Mesenteric fat pad (tissue), 1 donor: ENCODE results near the gene UBE2G2. TPM values are rescaled to one million over a fixed set of nuclear protein-coding genes. Genes with fewer than 3 reads are reported as not detected.

ENCODE experiments used
- DNase-seq: peaks from one replicate; pipeline ENCODE4 v3.0.0-alpha.2; 2020; ENCODE audit warnings: low spot score
- total RNA-seq: library from RNA; stranded (reverse); fragmentation: NEBNext Ultra II Directional; extraction: Animal tissue kit (Norgen Biotek cat#: 25700); gene quantifications from one replicate; pipeline ENCODE4 v1.2.1, GENCODE V29; 2021
- donor health status: DM: yes; HTN: yes; CAD: no.

UBE2G2 gene
- total RNA-seq, 1 donor from 2014 or later, result 123 TPM

GRCh38 chr21:44732263-44732662 is 69.4 kb downstream of the UBE2G2 start:
- peak; percentile 59 for DNase-seq

DNA sequence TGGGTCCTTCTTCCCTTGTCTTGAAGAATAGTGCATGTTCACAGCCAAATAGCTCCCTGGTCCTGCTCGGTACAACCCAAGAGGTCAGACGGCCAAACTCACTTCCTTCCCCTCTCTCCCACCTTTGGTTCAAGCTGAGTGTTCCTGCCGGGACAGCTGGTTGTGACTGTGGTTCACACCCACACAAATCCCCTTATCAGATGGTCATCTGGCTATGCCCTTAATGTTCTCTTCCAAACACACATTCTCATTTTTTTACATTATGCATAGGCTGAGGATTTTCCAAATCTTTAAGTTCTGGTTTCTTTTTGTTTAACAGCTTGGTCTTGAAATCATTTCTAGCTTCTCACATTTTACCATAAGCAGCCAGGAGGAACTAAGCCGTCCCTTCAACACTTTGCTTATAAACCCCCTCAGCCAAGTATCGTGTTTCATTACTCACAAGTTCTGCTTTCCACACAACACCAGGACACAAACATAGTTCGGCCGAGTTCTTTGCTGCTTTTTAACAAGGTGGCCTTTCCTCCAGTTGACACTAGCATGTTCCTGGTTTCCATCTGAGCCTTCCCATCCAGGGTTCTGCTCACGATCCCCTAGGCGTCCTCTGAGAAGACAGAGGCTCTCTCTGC is 70.6 kb downstream of the UBE2G2 start:
- no peak for DNase-seq

- no peak for DNase-seq
These were observed 71.6 kb downstream of the UBE2G2 start for GRCh38 chr21:44730028-44730395.

DNA sequence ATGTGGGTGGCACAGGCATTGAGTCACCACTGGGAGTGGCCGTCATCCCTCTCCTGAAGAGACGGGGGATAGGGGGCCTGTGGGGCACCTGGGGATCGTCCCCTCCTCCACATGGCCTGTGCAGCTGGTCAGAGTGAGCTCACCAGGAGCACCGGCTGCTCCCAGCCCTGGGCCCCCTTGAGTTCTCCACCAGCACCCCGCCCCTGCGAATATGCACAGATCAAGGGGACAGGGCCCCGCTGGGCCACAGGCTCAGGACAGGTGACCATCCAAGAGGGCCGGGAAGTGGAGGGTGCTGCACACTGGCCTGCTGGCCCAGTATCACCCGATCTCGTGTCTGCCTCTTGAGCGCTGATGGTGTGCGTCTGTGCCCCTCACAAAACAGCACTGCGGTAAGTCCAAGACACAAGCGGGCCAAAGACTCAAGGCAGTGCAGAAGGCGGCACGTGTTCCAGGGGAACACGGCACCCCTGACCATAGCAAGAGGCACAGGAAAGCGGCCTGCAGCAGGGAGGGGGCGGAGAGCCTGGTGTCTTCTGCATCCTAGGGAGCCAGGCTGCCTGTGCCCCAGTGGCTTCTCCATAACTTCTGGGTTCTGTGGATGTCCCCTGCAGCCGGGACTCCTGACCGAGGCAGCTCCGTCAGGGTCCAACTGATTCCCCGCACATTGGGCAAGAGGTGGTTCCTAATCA is 72.1 kb downstream of the UBE2G2 start:
- DNase-seq, result peak; percentile 86

DNA sequence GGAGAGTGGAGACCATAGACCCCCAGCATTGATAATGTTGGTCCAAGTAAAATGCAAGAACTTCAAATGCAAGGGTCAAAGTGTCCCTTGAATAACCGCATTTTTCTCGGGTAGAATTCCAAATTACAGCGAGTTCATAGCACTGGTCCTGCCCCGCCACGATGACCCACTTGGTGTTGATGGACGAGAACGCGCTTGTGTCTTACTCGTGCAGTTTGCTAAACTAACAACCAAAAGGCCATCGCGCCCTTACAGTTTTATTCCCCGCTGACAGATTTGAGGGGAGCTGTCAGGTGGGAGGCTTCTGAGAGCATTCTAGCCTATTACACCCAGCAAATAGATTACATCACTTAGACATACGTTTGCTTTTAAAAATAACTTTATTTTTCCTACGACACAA is 72.9 kb downstream of the UBE2G2 start:
- peak; percentile 59 for DNase-seq

- peak; percentile 68 for DNase-seq
These were observed 73.9 kb downstream of the UBE2G2 start for GRCh38 chr21:44727757-44728156.

DNA sequence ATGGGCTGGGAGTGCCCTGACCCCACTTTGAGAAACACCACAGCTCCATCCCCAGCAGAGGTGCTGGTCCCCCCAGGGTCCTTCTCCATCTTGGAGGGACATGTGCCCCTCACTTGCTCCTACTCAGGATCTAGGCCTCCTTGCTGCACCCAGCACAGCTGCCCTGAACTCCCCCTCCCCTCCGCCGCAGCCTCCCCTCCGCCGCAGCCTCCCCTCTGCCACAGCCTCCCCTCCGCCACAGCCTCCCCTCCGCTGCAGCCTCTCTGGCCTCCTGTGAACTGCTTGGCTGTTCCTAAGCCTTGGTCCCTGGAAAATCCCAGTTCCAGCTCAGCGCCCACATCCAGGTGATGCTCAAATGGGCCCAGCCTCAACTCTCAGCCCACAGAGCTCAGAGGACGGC is 74.3 kb downstream of the UBE2G2 start:
- no peak for DNase-seq

GRCh38 chr21:44726826-44727225 is 74.8 kb downstream of the UBE2G2 start:
- peak; percentile 73 for DNase-seq

DNA sequence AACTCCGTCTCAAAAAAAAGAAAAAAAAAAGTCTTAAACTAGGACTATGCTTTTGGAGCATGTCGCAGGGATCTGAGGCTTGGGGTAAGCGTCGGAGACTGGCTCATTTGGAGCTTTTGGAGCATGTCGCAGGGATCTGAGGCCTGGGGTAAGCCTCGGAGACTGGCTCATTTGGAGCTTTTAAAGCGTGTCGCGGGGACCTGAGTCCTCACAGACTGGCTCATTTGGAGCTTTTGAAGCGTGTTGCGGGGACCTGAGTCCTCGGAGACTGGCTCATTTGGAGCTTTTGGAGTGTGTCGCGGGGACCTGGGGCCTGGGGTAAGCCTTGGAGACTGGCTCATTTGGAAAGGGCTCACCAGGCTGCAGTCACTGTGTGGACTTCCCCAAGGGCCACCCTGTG is 76.7 kb downstream of the UBE2G2 start:
- DNase-seq, result peak; percentile 49

- peak; percentile 65 for DNase-seq
These were observed 77.4 kb downstream of the UBE2G2 start for GRCh38 chr21:44724196-44724595.

DNA sequence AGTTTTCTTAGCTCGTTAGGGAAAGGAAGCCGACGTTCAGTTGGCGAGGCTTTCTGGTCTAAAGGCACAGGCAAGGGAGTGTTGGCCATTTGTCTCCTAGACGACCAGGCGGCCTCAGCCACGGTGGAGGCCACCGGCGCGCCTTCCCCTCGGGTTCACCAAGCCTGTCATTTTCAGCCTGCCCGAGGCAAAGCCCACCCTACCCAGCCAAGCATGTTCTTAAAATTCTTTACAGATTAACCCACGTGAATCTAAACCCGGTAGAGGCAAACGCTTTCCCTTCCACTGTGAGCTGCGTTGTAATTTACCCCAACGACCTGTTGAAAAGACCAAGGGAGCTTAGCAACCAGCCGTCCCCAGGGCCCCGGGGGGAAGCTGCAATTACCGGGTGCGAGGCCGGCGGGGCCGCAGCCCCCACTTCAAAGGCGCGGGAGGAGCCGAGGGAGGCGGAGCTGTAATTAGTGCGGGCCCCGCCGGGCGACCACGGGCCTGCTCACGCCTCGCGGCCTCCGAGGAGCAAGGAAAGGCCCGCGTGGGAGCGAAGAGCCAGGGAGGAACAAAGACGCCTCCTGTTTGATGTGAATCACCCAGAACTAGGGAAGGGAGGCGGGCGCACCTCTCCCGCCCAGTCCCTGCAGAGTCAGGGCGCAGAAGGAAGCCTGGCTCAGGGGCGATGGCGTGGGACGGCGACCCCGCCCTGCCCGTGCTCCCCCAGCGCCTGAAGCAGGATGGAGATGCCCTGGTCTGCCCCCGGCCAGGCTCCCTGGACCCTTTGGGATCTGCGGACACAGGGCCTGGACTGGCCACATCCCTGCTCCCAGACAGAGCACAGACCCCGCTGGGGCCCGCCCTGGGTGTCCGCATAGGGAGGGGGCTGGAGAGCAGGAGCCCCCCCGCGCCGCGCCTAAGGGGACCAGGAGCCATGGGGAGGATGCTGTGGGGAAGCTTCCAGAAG is 78.2 kb downstream of the UBE2G2 start:
- peak; percentile 86 for DNase-seq

- peak; percentile 51 for DNase-seq
These were observed 78.9 kb downstream of the UBE2G2 start for GRCh38 chr21:44722731-44723130.

- no peak for DNase-seq
These were observed 81.5 kb downstream of the UBE2G2 start for GRCh38 chr21:44720170-44720569.

Other genes starting within 250 kb of the UBE2G2 start
- gene KRTAP10-3, start 243.0 kb downstream of the UBE2G2 start, total RNA-seq, result not detected
- gene KRTAP10-4, start 228.1 kb downstream of the UBE2G2 start, total RNA-seq, result not detected
- gene KRTAP10-5, start 221.2 kb downstream of the UBE2G2 start, total RNA-seq, result not detected
- not detected for gene KRTAP10-6, start 209.3 kb downstream of the UBE2G2 start, total RNA-seq
- gene KRTAP10-7, start 201.2 kb downstream of the UBE2G2 start, total RNA-seq, result not detected
- gene KRTAP10-8, start 189.7 kb downstream of the UBE2G2 start, total RNA-seq, result not detected
- not detected for gene KRTAP10-9, start 174.7 kb downstream of the UBE2G2 start, total RNA-seq
- not detected for gene KRTAP10-10, start 164.5 kb downstream of the UBE2G2 start, total RNA-seq
- gene KRTAP10-11, start 155.4 kb downstream of the UBE2G2 start, total RNA-seq, result not detected
- gene KRTAP12-4, start 147.2 kb downstream of the UBE2G2 start, total RNA-seq, result not detected
- gene KRTAP12-3, start 143.9 kb downstream of the UBE2G2 start, total RNA-seq, result not detected
- gene KRTAP12-2, start 134.9 kb downstream of the UBE2G2 start, total RNA-seq, result not detected
- not detected for gene KRTAP12-1, start 119.7 kb downstream of the UBE2G2 start, total RNA-seq
- not detected for gene KRTAP10-12, start 104.6 kb downstream of the UBE2G2 start, total RNA-seq
- not detected for gene TSPEAR, start 90.2 kb downstream of the UBE2G2 start, total RNA-seq
- gene SUMO3, start 16.2 kb upstream of the UBE2G2 start, total RNA-seq, result 82.2 TPM
- gene PTTG1IP, start 71.9 kb upstream of the UBE2G2 start, total RNA-seq, result 161 TPM
- 131 TPM for gene ITGB2, start 119.1 kb upstream of the UBE2G2 start, total RNA-seq
- 31.8 TPM for gene SLX9, start 138.2 kb upstream of the UBE2G2 start, total RNA-seq